ENCODE data around the gene ZEB2. TPM values are rescaled to one million over a fixed set of nuclear protein-coding genes. Genes with fewer than 3 reads are reported as not detected.
A peak's percentile ranks its signal among the peaks of the same experiment; 100 is the strongest.

The ZEB2 gene
- total and polyA plus RNA-seq, 2 of the 8 experiments (the other 6 are each of a cell fraction or from before 2014, with no cell fraction given), result 0.38 TPM; not detected in 1

DNA sequence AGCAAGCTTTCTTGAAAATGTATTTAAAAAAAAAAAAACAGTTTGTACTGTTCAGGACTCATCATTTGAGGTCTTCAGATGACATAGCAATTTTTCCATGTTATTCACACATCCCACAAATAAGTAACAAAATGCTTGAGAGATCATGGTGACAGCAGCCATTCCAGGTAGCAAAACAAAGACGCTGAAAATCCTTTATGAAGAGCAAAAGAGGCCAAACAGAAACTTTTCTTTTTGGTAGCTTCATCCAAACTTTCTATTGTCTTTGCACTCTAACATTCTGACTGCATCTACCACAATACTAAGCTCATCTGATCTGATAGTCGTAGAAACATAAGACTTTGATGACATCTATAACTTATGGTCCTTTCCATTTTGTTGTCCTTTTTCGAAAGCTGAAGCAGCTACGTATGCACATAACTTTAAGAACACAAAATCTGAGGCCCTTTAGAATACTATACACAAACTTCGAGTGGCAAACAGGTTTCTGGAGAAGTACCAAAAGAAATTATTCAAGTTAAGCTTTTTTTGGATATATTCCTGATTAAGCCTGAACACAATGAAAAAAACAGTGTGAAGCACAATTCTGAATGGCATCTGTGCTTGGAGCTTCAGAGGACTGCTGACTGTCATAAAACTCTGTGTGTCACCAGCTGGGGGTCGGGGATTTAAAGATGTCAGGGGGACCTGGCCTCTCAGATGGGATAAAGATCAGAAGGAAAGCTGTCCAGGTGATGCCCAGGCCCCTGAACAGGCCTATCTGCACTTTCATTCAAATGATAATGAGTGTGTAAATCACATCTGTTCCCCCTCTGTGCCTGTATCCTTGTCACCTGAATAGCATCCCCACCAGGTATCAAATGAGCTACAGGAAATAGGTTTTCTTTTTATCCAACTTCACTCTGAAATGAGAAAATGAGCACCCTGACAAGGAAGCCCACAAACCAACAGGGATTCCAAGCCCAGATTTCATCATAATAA lies 75.8 kb downstream of the ZEB2 start (continued):
- TF ChIP-seq CHD7 (IDR thresholded peaks at IDR 0.05; ENCODE audit: insufficient replicate concordance, low read length) (no peak), BRCA1 (IDR thresholded peaks at IDR 0.05; ENCODE audit: low read depth, low read length) (no peak), RBBP5 (IDR thresholded peaks at IDR 0.05; ENCODE audit: borderline replicate concordance, low read depth, low read length) (no peak), EP300 (IDR thresholded peaks at IDR 0.05; ENCODE audit: borderline replicate concordance in 1 of 2, low read depth in 2 of 2, low read length in 2 of 2) (peak in 1 of 2 experiments; percentile 50; a peak in 1 of 3 replicates), SP2 (IDR thresholded peaks at IDR 0.05; ENCODE audit: low read length) (no peak), RAD21 (IDR thresholded peaks at IDR 0.05 in 1 of 2, conservative IDR thresholded peaks at IDR 0.05 in 1 of 2; ENCODE audit: low read depth in 2 of 2, low read length in 2 of 2) (peak in 1 of 2 experiments; percentile 0; a peak in 1 of 4 replicates), GABPA (IDR thresholded peaks at IDR 0.05; ENCODE audit: borderline replicate concordance, insufficient read depth, low read length) (no peak)
- TF ChIP-seq, protein P1, sequence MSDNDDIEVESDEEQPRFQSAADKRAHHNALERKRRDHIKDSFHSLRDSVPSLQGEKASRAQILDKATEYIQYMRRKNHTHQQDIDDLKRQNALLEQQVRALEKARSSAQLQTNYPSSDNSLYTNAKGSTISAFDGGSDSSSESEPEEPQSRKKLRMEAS (IDR thresholded peaks at IDR 0.05), result no peak
